ENCODE measurements around the gene RASA1. TPM values are rescaled to one million over a fixed set of nuclear protein-coding genes. Genes with fewer than 3 reads are reported as not detected.

Gene RASA1
- polyA plus RNA-seq, 1 experiment: 67.3 TPM

DNA sequence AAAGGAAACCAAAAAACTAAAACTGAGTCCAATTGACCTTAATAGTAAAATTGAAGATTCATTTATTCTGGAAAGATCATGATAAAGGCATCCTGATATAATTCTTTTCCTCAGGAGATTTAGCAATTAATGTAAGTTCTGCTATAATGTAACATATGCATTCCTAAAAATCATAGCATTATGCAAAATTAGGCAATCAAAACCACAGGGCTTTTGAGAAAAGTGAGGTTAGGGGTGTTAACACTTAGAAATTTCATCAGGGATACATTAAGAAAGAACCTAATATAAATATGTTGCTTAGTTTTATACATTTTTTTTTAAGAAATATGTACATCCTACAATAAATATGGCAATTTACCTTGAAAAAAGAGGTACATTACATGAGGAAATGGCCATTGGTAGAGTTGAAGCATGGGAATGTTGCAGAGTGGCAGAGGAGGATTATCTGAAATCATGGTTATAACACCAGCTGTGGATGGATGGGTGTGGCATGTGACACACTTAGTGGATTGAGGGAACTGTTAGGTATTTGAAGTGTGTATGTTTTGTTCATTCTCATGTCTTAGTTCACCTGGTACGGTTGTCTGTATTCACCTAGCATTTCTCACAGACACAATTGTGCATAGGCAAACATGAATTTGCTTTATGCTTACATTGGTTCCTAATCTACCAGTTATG, 94.0 kb downstream of the RASA1 start:
- H3K27ac ChIP-seq (ENCODE audit: low read depth, low read length): no peak overlapping the region
- TF ChIP-seq, protein P1, sequence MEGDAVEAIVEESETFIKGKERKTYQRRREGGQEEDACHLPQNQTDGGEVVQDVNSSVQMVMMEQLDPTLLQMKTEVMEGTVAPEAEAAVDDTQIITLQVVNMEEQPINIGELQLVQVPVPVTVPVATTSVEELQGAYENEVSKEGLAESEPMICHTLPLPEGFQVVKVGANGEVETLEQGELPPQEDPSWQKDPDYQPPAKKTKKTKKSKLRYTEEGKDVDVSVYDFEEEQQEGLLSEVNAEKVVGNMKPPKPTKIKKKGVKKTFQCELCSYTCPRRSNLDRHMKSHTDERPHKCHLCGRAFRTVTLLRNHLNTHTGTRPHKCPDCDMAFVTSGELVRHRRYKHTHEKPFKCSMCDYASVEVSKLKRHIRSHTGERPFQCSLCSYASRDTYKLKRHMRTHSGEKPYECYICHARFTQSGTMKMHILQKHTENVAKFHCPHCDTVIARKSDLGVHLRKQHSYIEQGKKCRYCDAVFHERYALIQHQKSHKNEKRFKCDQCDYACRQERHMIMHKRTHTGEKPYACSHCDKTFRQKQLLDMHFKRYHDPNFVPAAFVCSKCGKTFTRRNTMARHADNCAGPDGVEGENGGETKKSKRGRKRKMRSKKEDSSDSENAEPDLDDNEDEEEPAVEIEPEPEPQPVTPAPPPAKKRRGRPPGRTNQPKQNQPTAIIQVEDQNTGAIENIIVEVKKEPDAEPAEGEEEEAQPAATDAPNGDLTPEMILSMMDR (IDR thresholded peaks at IDR 0.05; ENCODE audit: low read depth, low read length): no peak
- H3K4me3 ChIP-seq (ENCODE audit: low read depth, low read length): no peak overlapping the region
- ChIA-PET POLR2A (no interaction called here), CTCF (no interaction called here)
- H3K9me3 ChIP-seq (ENCODE audit: control insufficient read depth, insufficient read depth, low read length): no peaks in the 10 kb centered on the region
- no peaks in the 10 kb centered on the region for H3K27me3 ChIP-seq (ENCODE audit: control insufficient read depth, insufficient read depth, low read length)
- DNase-seq (ENCODE audit: low read depth, low spot score): no peak

DNA sequence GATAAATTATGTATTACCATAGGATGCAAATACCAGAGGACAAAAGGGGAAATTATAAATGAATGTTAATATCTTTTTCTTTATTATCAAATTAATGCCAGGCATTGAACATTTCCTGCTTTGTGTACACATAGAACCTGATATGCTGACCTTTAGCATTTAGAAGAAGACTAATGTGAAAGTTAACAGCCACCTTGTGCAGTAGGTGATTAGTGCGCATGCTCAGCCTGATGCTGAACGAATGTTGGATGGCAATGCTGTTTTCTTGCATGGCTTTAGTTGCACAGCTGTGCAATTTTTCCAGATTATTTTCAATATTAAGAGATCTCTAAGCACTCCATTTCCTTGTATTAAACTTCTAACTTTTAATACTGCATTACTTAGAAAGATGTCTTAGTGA, 99.6 kb downstream of the RASA1 start:
- DNase-seq (ENCODE audit: low read depth, low spot score): no peak
- no peak overlapping the region for H3K27ac ChIP-seq (ENCODE audit: low read depth, low read length)
- H3K4me3 ChIP-seq (ENCODE audit: low read depth, low read length): no peak overlapping the region
- ChIA-PET POLR2A (no interaction called here), CTCF (interaction anchor here (1.3 kb wide), 1 partner anchor 297 kb away, joined by 3 read pairs; no protein-coding TSS in a partner anchor)
- TF ChIP-seq, protein P1 (IDR thresholded peaks at IDR 0.05; ENCODE audit: low read depth, low read length): no peak
- no peaks in the 10 kb centered on the region for H3K9me3 ChIP-seq (ENCODE audit: control insufficient read depth, insufficient read depth, low read length)
- H3K27me3 ChIP-seq (ENCODE audit: control insufficient read depth, insufficient read depth, low read length): no peaks in the 10 kb centered on the region

DNA sequence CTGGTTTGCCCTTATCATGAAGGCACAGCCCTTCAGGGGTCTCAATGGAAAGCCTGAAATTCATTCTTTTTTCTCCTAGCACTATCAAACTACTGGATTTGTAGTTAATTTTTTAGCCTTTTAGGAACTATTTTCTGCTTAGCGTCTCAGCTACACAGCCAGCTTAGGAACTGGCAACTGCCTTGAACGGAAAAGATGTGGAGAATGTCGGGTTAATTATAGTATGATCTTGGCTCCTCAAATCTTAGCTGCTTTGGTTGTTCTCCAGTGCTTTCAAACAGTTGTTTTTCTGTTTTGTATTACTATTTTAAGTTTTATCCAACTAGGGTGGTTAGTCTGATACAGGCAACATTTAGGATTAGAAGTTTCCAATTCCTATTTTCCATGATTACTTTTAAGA, 100.9 kb downstream of the RASA1 start:
- POLR2A ChIA-PET: interaction anchor here (1.2 kb wide), 1 partner anchor 100 kb away, joined by 3 read pairs; the partner anchor contains the start of gene RASA1
- TF ChIP-seq, protein P1 (IDR thresholded peaks at IDR 0.05; ENCODE audit: low read depth, low read length): no peak
- DNase-seq (ENCODE audit: low read depth, low spot score): no peak
- Histone ChIP-seq H3K4me3 (ENCODE audit: low read depth, low read length) (no peak overlapping the region), H3K27ac (ENCODE audit: low read depth, low read length) (no peak overlapping the region), H3K27me3 (ENCODE audit: control insufficient read depth, insufficient read depth, low read length) (no peaks in the 10 kb centered on the region), H3K9me3 (ENCODE audit: control insufficient read depth, insufficient read depth, low read length) (no peaks in the 10 kb centered on the region)
- CTCF ChIA-PET: interaction anchor here (0.6 kb wide), 1 partner anchor 9 kb away, joined by 4 read pairs; no protein-coding TSS in a partner anchor

DNA sequence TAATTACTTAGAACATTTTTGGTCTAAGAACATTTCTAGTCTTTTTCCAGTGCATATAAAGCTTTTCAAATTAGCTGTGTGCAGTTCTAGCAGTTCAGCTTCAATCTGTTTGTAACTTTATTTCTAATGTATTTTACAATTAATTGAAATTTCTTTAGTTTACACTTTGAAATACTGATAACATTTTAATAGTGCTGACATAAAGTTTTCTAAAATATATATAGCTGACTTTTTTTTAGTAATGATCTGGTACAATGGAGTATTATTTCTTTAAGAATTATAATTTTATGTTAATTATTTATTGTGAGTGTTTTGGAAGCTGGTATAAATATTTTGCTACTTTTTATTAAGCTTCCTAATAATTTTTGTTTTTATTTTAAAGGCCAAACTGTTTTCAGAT, 101.7 kb downstream of the RASA1 start:
- POLR2A ChIA-PET: interaction anchor here (1.2 kb wide), 1 partner anchor 101 kb away, joined by 3 read pairs; the partner anchor contains the start of gene RASA1
- TF ChIP-seq, protein P1 (IDR thresholded peaks at IDR 0.05; ENCODE audit: low read depth, low read length): no peak
- Histone ChIP-seq H3K4me3 (ENCODE audit: low read depth, low read length) (no peak overlapping the region), H3K9me3 (ENCODE audit: control insufficient read depth, insufficient read depth, low read length) (no peaks in the 10 kb centered on the region), H3K27me3 (ENCODE audit: control insufficient read depth, insufficient read depth, low read length) (no peaks in the 10 kb centered on the region), H3K27ac (ENCODE audit: low read depth, low read length) (no peak overlapping the region)
- CTCF ChIA-PET: interaction anchor here (3.1 kb wide), 1 partner anchor 31 kb away, joined by 16 read pairs; no protein-coding TSS in a partner anchor
- DNase-seq (ENCODE audit: low read depth, low spot score): no peak

DNA sequence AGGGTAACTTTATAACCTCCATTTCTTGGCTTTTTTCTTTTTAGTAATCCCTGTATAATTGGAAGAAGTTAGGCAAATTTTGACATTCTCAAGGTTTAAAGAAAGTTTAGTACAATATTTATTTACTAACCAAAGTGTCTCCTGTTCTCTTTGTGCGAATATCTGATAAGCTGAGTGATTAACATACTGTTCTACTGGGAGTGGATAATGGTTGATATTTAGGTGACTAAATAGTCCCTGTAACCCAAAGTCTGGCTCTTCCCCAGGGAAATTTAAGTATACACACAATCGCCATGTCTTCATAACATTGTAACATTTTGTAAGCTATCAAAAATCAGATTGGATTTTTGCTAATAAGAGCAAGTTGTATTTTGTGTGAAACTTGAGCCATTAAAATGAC, 105.0 kb downstream of the RASA1 start:
- H3K27me3 ChIP-seq (ENCODE audit: control insufficient read depth, insufficient read depth, low read length): no peaks in the 10 kb centered on the region
- DNase-seq (ENCODE audit: low read depth, low spot score): no peak
- POLR2A ChIA-PET: no interaction called here
- no peak overlapping the region for H3K27ac ChIP-seq (ENCODE audit: low read depth, low read length)
- CTCF ChIA-PET: interaction anchor here (0.7 kb wide), 1 partner anchor 302 kb away, joined by 3 read pairs; no protein-coding TSS in a partner anchor
- H3K4me3 ChIP-seq (ENCODE audit: low read depth, low read length): no peak overlapping the region
- TF ChIP-seq, protein P1 (IDR thresholded peaks at IDR 0.05; ENCODE audit: low read depth, low read length): no peak
- no peaks in the 10 kb centered on the region for H3K9me3 ChIP-seq (ENCODE audit: control insufficient read depth, insufficient read depth, low read length)

Data from AG04450 (cell line).